ENCODE data around the gene WNT9B.

WNT9B gene

GRCh38 chr17:46851029-46851741 lies at the start of gene WNT9B:
Gene WNT9B (plus strand): TSS chr17:46851583. CDS start chr17:46851639, 56 bp downstream.
- FAIRE-seq (no peak), DNase-seq (ENCODE audit: extremely low spot score, insufficient read length, low read depth) (no peak)

GRCh38 chr17:46802800-46803199 lies 48.6 kb upstream of the WNT9B start:
- no peak for DNase-seq (ENCODE audit: extremely low spot score, insufficient read length, low read depth)

GRCh38 chr17:46803544-46803943 lies 47.8 kb upstream of the WNT9B start:
- DNase-seq (ENCODE audit: extremely low spot score, insufficient read length, low read depth): no peak
- FAIRE-seq: no peak

More at GRCh38 chr17:46802800-46803199, 48.6 kb upstream of the WNT9B start:
- no peak for FAIRE-seq

- FAIRE-seq (no peak), DNase-seq (ENCODE audit: extremely low spot score, insufficient read length, low read depth) (no peak)
These were observed 45.6 kb upstream of the WNT9B start for GRCh38 chr17:46805771-46806170.

GRCh38 chr17:46809110-46809571 lies 42.2 kb upstream of the WNT9B start:
- no peak for DNase-seq (ENCODE audit: extremely low spot score, insufficient read length, low read depth)
- FAIRE-seq: no peak

- no peak for FAIRE-seq
These were observed 40.5 kb upstream of the WNT9B start for GRCh38 chr17:46810837-46811236.

GRCh38 chr17:46811978-46812583 lies 39.3 kb upstream of the WNT9B start:
- FAIRE-seq (no peak), DNase-seq (ENCODE audit: extremely low spot score, insufficient read length, low read depth) (no peak)

More at GRCh38 chr17:46810837-46811236, 40.5 kb upstream of the WNT9B start:
- DNase-seq (ENCODE audit: extremely low spot score, insufficient read length, low read depth): no peak

GRCh38 chr17:46812624-46813318 lies 38.6 kb upstream of the WNT9B start:
- DNase-seq (ENCODE audit: extremely low spot score, insufficient read length, low read depth) (no peak), FAIRE-seq (no peak)

- DNase-seq (ENCODE audit: extremely low spot score, insufficient read length, low read depth): no peak
- FAIRE-seq: no peak
These were observed 37.5 kb upstream of the WNT9B start for GRCh38 chr17:46813920-46814319.

GRCh38 chr17:46814446-46814845 lies 36.9 kb upstream of the WNT9B start:
- no peak for FAIRE-seq
- DNase-seq (ENCODE audit: extremely low spot score, insufficient read length, low read depth): no peak

- DNase-seq (ENCODE audit: extremely low spot score, insufficient read length, low read depth) (no peak), FAIRE-seq (no peak)
These were observed 35.7 kb upstream of the WNT9B start for GRCh38 chr17:46815474-46816353.

- FAIRE-seq: no peak
- DNase-seq (ENCODE audit: extremely low spot score, insufficient read length, low read depth): no peak
These were observed 34.1 kb upstream of the WNT9B start for GRCh38 chr17:46817151-46817900.

GRCh38 chr17:46817901-46818209 lies 33.5 kb upstream of the WNT9B start:
- no peak for FAIRE-seq
- DNase-seq (ENCODE audit: extremely low spot score, insufficient read length, low read depth): no peak

- FAIRE-seq (no peak), DNase-seq (ENCODE audit: extremely low spot score, insufficient read length, low read depth) (no peak)
These were observed 33.0 kb upstream of the WNT9B start, which contains the start of gene WNT3 for GRCh38 chr17:46818316-46818928. Gene WNT3 (minus strand): TSS chr17:46818692. CDS start chr17:46818597, 95 bp downstream.

- no peak for FAIRE-seq
- no peak for DNase-seq (ENCODE audit: extremely low spot score, insufficient read length, low read depth)
These were observed 32.2 kb upstream of the WNT9B start for GRCh38 chr17:46818929-46819859.

- no peak for FAIRE-seq
These were observed 31.5 kb upstream of the WNT9B start for GRCh38 chr17:46819906-46820351.

GRCh38 chr17:46820592-46821450 lies 30.6 kb upstream of the WNT9B start:
- no peak for FAIRE-seq

More at GRCh38 chr17:46819906-46820351, 31.5 kb upstream of the WNT9B start:
- DNase-seq (ENCODE audit: extremely low spot score, insufficient read length, low read depth): no peak

More at GRCh38 chr17:46820592-46821450, 30.6 kb upstream of the WNT9B start:
- no peak for DNase-seq (ENCODE audit: extremely low spot score, insufficient read length, low read depth)

Data from GM18507 (cell line).